Liver (tissue), 2 donors: ENCODE results near the gene ARSB.

ENCODE experiments used
- MAX ChIP-seq: IDR thresholded peaks from 2 replicates; pipeline ENCODE4 v1.6.1; 2016; ENCODE audit warnings: antibody characterized with exemption
- REST ChIP-seq: IDR thresholded peaks from 2 replicates; pipeline ENCODE4 v1.6.1; 2016; ENCODE audit warnings: antibody characterized with exemption, mild to moderate bottlenecking
- TF ChIP-seq, protein P1 (sequence below): fragments of 150-350 bp; IDR thresholded peaks from 2 replicates; pipeline ENCODE4 v1.5.1; 2017; ENCODE audit warnings: improper control_type of control experiment, low read depth, low read length; ENCODE audit not compliant: missing input control
- donor health status: healthy.

GRCh38 chr5:78757269-78758053 is 227.6 kb downstream of the ARSB start:
- TF ChIP-seq, protein P1, sequence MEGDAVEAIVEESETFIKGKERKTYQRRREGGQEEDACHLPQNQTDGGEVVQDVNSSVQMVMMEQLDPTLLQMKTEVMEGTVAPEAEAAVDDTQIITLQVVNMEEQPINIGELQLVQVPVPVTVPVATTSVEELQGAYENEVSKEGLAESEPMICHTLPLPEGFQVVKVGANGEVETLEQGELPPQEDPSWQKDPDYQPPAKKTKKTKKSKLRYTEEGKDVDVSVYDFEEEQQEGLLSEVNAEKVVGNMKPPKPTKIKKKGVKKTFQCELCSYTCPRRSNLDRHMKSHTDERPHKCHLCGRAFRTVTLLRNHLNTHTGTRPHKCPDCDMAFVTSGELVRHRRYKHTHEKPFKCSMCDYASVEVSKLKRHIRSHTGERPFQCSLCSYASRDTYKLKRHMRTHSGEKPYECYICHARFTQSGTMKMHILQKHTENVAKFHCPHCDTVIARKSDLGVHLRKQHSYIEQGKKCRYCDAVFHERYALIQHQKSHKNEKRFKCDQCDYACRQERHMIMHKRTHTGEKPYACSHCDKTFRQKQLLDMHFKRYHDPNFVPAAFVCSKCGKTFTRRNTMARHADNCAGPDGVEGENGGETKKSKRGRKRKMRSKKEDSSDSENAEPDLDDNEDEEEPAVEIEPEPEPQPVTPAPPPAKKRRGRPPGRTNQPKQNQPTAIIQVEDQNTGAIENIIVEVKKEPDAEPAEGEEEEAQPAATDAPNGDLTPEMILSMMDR = no peak
- TF ChIP-seq MAX (no peak), REST (no peak)
